Measurements from ENCODE around the gene FOSL1. TPM values are rescaled to one million over a fixed set of nuclear protein-coding genes. Genes with fewer than 3 reads are reported as not detected.
A peak's percentile ranks its signal among the peaks of the same experiment; 100 is the strongest.

Gene FOSL1
- total RNA-seq, 1 experiment from 2014 or later: 54.0 TPM

GRCh38 chr11:65863889-65864705, 36.1 kb downstream of the FOSL1 start:
- peak; percentile 1 for DNase-seq (ENCODE audit: low read depth)

GRCh38 chr11:65862941-65863888, 37.0 kb downstream of the FOSL1 start:
- DNase-seq (ENCODE audit: low read depth): peak; percentile 2

- DNase-seq (ENCODE audit: low read depth): no peak
These were observed 37.9 kb downstream of the FOSL1 start for GRCh38 chr11:65862191-65862735.

- DNase-seq (ENCODE audit: low read depth): no peak
These were observed 38.5 kb downstream of the FOSL1 start for GRCh38 chr11:65861533-65862183.

- no peak for DNase-seq (ENCODE audit: low read depth)
These were observed 39.1 kb downstream of the FOSL1 start for GRCh38 chr11:65861165-65861505.

- DNase-seq (ENCODE audit: low read depth): peak; percentile 98
These were observed 39.7 kb downstream of the FOSL1 start, which contains the start of gene MUS81 for GRCh38 chr11:65860278-65861164. Gene MUS81, plus strand, starts transcription at chr11:65860433. Its CDS starts 321 bp downstream, at chr11:65860754.

- DNase-seq (ENCODE audit: low read depth): no peak
These were observed 40.3 kb downstream of the FOSL1 start for GRCh38 chr11:65859812-65860277.

- DNase-seq (ENCODE audit: low read depth): peak; percentile 99
These were observed 40.9 kb downstream of the FOSL1 start for GRCh38 chr11:65859095-65859811.

- no peak for DNase-seq (ENCODE audit: low read depth)
These were observed 41.5 kb downstream of the FOSL1 start for GRCh38 chr11:65858681-65859087.

- peak; percentile 99 for DNase-seq (ENCODE audit: low read depth)
These were observed 42.1 kb downstream of the FOSL1 start, which contains the start of gene CFL1 for GRCh38 chr11:65857853-65858680. Gene CFL1, minus strand, starts transcription at chr11:65858180. Its CDS starts 81 bp downstream, at chr11:65858099.

- DNase-seq (ENCODE audit: low read depth): no peak
These were observed 42.7 kb downstream of the FOSL1 start for GRCh38 chr11:65857500-65857852.

GRCh38 chr11:65856689-65857499, 43.3 kb downstream of the FOSL1 start:
- peak; percentile 80 for DNase-seq (ENCODE audit: low read depth)

- DNase-seq (ENCODE audit: low read depth): no peak
These were observed 44.2 kb downstream of the FOSL1 start for GRCh38 chr11:65855927-65856363.

- no peak for DNase-seq (ENCODE audit: low read depth)
These were observed 45.0 kb downstream of the FOSL1 start for GRCh38 chr11:65854852-65855837.

- DNase-seq (ENCODE audit: low read depth): no peak
These were observed 46.0 kb downstream of the FOSL1 start for GRCh38 chr11:65854161-65854592.

- DNase-seq (ENCODE audit: low read depth): no peak
These were observed 46.8 kb downstream of the FOSL1 start for GRCh38 chr11:65853246-65853979.

Measured in Daoy (cell line).